ENCODE data around the gene CUX1.
"Not testable (repeated sequence)": the region's sequence is repeated elsewhere in the genome, so short reads cannot be mapped to it uniquely, and the experiment has no call there.

The CUX1 gene

DNA sequence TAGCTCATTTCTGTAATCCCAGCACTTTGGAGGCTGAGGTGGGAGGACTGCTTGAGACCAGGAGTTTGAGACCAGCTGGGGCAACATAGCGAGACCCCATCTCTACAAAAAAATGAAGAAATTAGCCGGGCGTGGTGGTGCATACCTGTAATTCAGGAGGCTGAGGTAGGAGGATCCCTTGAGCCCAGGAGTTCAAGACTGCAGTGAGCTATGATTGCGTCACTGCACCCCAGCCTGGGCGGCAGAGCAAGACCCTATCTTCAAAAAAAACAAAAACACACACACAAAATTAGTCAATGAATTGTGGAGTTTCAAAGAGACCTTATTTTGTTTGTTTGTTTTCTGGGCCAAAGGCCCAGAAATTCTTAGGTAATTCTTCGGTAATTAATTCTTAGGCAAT, 110.0 kb downstream of the CUX1 start:
- TF ChIP-seq CTCF (IDR thresholded peaks at IDR 0.05; ENCODE audit: low read depth, low read length, poor library complexity, severe bottlenecking) (no peak), EZH2phosphoT487 (IDR thresholded peaks at IDR 0.05; ENCODE audit: borderline replicate concordance, low read length) (no peak)
- H3K27ac ChIP-seq (ENCODE audit: low read depth, low read length) = no peak overlapping the region
- H3K4me1 ChIP-seq (ENCODE audit: control insufficient read depth, low read length) = peaks cover 19% of the 10 kb centered on the region
- no peak overlapping the region for H3K4me2 ChIP-seq (ENCODE audit: low read length)
- H3K4me3 ChIP-seq (ENCODE audit: low read length) = no peak overlapping the region
- H3K27me3 ChIP-seq (ENCODE audit: control insufficient read depth, low read length) = no peaks in the 10 kb centered on the region
- peaks cover 29% of the 10 kb centered on the region for H4K20me1 ChIP-seq (ENCODE audit: control insufficient read depth, insufficient read depth, low read depth, low read length)
- no peaks in the 10 kb centered on the region for H3K9me2 ChIP-seq (replicated peaks; ENCODE audit: control insufficient read depth, low read length)
- peaks cover 66% of the 10 kb centered on the region for H3K36me3 ChIP-seq (ENCODE audit: control insufficient read depth, low read length)
- no peaks in the 10 kb centered on the region for H3K9me3 ChIP-seq (ENCODE audit: control insufficient read depth, insufficient read depth, low read length)
- peaks cover 10% of the 10 kb centered on the region for H3F3A ChIP-seq (ENCODE audit: control insufficient read depth, insufficient read depth)
- H3K79me2 ChIP-seq (ENCODE audit: control insufficient read depth, low read length) = peaks cover 95% of the 10 kb centered on the region

DNA sequence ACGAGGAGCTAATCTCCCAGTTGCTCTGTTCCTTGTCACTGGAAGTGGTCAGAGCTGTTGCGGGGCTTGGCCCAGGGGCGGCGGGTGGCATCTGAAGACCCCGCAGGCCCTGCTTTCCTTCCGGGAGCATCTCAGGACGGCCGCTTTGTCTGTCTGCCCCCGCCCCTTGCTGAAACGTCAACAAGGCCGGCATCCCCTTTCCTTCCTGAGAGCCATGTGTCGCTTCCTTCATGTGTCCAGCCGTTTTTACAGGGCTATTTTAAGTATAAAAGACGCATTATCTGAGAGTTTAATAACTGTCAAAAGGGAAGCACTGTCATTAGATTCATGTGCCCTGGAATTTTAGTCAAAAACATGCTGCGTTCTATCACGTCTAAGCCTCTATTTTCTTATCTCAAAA, 110.4 kb downstream of the CUX1 start:
- H3K79me2 ChIP-seq (ENCODE audit: control insufficient read depth, low read length) = peaks cover 95% of the 10 kb centered on the region

DNA sequence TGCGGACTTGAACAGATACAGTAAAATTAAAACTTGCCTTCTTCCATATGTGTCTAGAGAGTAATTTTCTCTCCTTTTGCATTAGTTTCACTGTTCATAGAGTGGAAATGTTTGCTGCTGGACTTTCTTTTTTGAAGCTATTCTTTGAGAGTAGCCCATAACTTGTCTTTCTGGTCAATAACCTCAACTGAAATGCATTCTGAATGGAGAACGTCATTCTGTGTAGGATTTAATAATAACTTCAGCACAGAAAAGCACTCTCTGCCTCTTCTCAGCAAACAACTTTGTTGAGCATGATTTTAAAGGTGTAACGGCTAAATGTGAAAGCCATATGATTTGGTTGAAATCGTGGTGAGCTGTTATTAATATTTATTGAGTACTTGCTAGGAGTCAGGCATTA, 111.8 kb downstream of the CUX1 start:
- Histone ChIP-seq H3K27ac (ENCODE audit: low read depth, low read length) (no peak overlapping the region), H3F3A (ENCODE audit: control insufficient read depth, insufficient read depth) (peaks cover 27% of the 10 kb centered on the region), H3K27me3 (ENCODE audit: control insufficient read depth, low read length) (no peaks in the 10 kb centered on the region), H3K4me2 (ENCODE audit: low read length) (no peak overlapping the region), H4K20me1 (ENCODE audit: control insufficient read depth, insufficient read depth, low read depth, low read length) (peaks cover 28% of the 10 kb centered on the region), H3K9me2 (replicated peaks; ENCODE audit: control insufficient read depth, low read length) (no peaks in the 10 kb centered on the region), H3K36me3 (ENCODE audit: control insufficient read depth, low read length) (peaks cover 55% of the 10 kb centered on the region), H3K4me1 (ENCODE audit: control insufficient read depth, low read length) (peaks cover 38% of the 10 kb centered on the region), H3K79me2 (ENCODE audit: control insufficient read depth, low read length) (peaks cover 95% of the 10 kb centered on the region), H3K4me3 (ENCODE audit: low read length) (no peak overlapping the region), H3K9me3 (ENCODE audit: control insufficient read depth, insufficient read depth, low read length) (no peaks in the 10 kb centered on the region)
- TF ChIP-seq CTCF (IDR thresholded peaks at IDR 0.05; ENCODE audit: low read depth, low read length, poor library complexity, severe bottlenecking) (no peak), EZH2phosphoT487 (IDR thresholded peaks at IDR 0.05; ENCODE audit: borderline replicate concordance, low read length) (no peak)

More for the DNA sequence above, 110.4 kb downstream of the CUX1 start:
- H3K9me3 ChIP-seq (ENCODE audit: control insufficient read depth, insufficient read depth, low read length) = no peaks in the 10 kb centered on the region
- H3K4me1 ChIP-seq (ENCODE audit: control insufficient read depth, low read length) = peaks cover 23% of the 10 kb centered on the region
- no peak overlapping the region for H3K4me2 ChIP-seq (ENCODE audit: low read length)
- H3K27ac ChIP-seq (ENCODE audit: low read depth, low read length) = no peak overlapping the region
- H3K36me3 ChIP-seq (ENCODE audit: control insufficient read depth, low read length) = peaks cover 66% of the 10 kb centered on the region
- no peaks in the 10 kb centered on the region for H3K9me2 ChIP-seq (replicated peaks; ENCODE audit: control insufficient read depth, low read length)
- no peak for TF ChIP-seq EZH2phosphoT487 (IDR thresholded peaks at IDR 0.05; ENCODE audit: borderline replicate concordance, low read length)
- TF ChIP-seq CTCF (IDR thresholded peaks at IDR 0.05; ENCODE audit: low read depth, low read length, poor library complexity, severe bottlenecking) = no peak
- H3K27me3 ChIP-seq (ENCODE audit: control insufficient read depth, low read length) = no peaks in the 10 kb centered on the region
- peaks cover 14% of the 10 kb centered on the region for H3F3A ChIP-seq (ENCODE audit: control insufficient read depth, insufficient read depth)
- no peak overlapping the region for H3K4me3 ChIP-seq (ENCODE audit: low read length)
- H4K20me1 ChIP-seq (ENCODE audit: control insufficient read depth, insufficient read depth, low read depth, low read length) = peaks cover 33% of the 10 kb centered on the region

GRCh38 chr7:101929911-101930310, 112.5 kb downstream of the CUX1 start:
- not testable (repeated sequence) for H3K27me3 ChIP-seq (ENCODE audit: control insufficient read depth, low read length); H3K4me3 ChIP-seq (ENCODE audit: low read length); H3K9me3 ChIP-seq (ENCODE audit: control insufficient read depth, insufficient read depth, low read length); H3K4me2 ChIP-seq (ENCODE audit: low read length); H3K27ac ChIP-seq (ENCODE audit: low read depth, low read length); H3K9me2 ChIP-seq (replicated peaks; ENCODE audit: control insufficient read depth, low read length)
- peaks cover 27% of the 10 kb centered on the region for H3F3A ChIP-seq (ENCODE audit: control insufficient read depth, insufficient read depth)
- peaks cover 33% of the 10 kb centered on the region for H4K20me1 ChIP-seq (ENCODE audit: control insufficient read depth, insufficient read depth, low read depth, low read length)
- peaks cover 56% of the 10 kb centered on the region for H3K36me3 ChIP-seq (ENCODE audit: control insufficient read depth, low read length)
- H3K79me2 ChIP-seq (ENCODE audit: control insufficient read depth, low read length) = peaks cover 95% of the 10 kb centered on the region
- H3K4me1 ChIP-seq (ENCODE audit: control insufficient read depth, low read length) = peaks cover 44% of the 10 kb centered on the region
